ENCODE results near the gene DYNC2I2.
"Not testable (repeated sequence)": the region's sequence is repeated elsewhere in the genome, so short reads cannot be mapped to it uniquely, and the experiment has no call there.

Gene DYNC2I2

DNA sequence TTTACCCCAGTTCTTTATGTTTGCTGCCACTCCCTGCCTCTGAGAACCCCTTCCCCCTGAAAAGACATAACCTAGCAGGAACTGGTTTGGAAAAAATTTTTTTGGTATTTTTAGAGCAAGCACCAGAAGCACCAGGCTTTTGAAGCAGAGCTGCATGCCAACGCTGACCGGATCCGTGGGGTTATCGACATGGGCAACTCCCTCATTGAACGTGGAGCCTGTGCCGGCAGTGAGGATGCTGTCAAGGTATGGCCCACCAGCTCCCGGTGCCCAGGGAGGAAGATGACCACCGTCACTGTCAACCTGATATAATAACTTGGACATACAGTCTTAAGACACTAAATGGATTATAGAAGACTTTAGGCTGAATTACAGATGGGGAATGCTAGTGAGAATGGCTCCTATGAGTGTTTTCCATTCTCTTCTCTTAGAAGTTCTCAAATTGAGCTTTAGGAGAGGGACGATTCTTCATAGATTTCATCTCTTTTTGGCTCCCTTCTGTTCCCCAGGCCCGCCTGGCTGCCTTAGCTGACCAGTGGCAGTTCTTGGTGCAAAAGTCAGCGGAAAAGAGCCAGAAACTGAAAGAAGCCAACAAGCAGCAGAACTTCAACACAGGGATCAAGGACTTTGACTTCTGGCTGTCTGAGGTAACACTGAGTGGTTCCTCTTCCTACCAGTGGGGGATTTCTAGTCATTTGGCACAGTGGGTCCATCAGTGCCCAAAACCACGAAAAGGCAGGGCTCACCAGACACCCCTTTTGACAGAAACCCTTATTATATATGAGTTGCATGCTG is 44.9 kb downstream of the DYNC2I2 start:
- no peak for DNase-seq

DNA sequence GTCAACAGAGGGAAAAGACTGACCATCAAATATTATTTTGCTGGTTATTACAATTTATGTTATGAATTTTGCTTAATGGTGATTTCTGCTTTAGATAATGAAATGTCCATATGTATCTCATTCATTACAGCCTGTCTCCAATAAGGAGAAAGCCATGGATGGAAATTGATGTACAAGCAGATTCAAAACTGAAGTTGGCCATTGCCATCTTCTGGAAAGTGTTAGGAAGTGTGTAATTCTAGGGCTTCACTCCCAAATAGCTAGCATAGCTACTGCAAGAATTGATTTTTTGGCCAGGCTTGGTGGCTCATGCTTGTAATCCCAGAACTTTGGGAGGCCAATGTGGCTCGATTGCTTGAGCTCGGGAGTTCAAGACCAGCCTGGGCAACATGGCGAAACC is 45.8 kb downstream of the DYNC2I2 start:
- no peak for DNase-seq

DNA sequence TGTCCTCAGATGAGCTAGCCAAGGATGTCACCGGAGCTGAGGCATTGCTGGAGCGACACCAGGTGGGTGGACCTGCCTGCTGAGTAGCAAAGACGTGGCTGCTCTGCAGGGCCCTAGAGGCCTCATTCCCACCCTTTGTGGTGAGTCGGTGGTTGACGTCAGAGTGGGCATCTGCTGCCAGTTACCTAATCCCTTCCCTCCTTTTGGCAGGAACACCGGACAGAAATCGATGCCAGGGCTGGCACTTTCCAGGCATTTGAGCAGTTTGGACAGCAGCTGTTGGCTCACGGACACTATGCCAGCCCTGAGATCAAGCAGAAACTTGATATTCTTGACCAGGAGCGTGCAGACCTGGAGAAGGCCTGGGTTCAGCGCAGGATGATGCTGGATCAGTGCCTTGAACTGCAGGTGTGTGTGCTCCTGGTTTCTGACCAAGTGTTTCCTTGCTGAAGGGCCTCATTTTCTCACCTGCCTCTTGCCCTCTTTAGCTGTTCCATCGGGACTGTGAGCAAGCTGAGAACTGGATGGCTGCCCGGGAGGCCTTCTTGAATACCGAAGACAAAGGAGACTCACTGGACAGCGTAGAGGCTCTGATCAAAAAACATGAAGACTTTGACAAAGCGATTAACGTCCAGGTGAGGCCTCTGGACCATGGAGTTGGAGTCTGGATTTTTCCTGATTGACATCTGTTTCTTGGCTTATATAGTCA is 48.9 kb downstream of the DYNC2I2 start:
- peak; percentile 4 for DNase-seq

DNA sequence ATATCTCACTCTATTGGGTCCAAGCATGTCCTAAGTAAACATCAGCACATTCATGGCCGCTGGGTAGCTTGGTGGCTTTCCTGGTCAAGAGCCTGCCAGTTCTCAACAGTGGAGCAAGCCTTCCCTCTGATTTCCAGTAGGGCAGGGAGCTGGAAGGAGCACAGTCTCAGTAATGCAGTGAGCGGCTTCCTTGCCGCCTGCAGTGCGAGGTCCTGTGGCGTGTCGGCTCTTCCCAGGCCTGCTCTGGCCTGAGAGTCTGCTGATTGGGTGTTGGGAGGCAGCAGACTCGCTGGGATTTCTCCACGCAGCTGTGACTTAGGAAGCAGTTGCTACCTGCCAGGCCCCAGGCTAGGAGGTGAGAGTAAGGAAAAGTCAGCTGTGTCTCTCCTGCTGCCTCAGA is 53.0 kb downstream of the DYNC2I2 start:
- DNase-seq: no peak

DNA sequence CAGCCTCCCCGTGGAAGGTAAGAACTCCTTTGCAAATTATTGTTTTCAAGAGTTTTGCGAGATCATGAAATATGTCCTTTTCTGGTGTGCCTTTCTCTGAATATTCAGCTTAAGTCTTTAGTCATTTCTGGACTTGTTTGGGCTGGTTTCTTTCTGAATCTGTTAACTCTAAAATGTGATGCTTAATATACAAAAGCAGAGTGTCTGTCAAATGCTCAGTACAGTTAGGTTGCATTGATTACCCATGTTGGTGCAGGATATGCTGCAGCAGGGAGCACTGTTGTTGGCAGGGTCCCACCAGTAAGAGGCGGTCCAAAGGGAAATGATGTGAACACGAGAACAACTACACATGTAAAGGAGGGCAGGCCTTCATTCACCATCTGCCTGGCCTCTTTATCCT is 56.5 kb downstream of the DYNC2I2 start:
- no peak for DNase-seq

DNA sequence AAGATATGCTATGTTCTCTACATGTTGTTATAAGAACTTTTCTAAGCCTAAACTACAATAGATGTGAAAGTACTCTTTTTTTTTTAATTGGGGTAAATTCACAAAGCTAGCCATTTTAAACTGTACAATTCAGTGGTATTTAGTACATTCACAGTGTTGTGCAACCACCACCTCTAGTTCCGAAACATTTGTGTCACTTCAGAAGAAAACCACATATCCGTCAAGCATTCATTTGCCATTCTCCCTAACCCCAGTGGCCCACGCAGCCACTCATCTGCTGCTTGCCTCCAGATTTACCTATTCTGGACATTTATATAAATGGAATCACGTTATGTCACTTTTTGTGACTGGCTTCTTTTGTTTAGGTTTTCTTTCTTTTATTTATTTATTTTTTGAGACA is 61.2 kb downstream of the DYNC2I2 start:
- DNase-seq: no peak

DNA sequence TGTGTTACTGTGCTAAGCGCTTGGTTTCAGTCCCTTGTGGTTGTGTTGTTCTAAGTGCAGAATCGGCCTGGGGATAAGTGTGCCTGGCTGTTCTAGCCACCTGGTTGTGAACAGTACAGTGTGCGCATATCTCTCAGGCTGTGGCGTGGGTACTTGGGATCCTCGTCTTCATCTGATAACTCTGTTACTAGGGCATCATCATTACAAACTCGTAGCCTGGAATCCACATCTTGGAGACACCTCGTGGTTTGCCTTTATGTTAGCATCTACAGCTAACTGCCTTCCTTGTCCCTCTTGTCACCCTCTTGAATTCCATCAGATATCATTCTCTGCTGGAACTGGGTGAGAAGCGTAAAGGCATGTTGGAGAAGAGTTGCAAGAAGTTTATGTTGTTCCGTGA is 62.8 kb downstream of the DYNC2I2 start:
- no peak for DNase-seq

DNA sequence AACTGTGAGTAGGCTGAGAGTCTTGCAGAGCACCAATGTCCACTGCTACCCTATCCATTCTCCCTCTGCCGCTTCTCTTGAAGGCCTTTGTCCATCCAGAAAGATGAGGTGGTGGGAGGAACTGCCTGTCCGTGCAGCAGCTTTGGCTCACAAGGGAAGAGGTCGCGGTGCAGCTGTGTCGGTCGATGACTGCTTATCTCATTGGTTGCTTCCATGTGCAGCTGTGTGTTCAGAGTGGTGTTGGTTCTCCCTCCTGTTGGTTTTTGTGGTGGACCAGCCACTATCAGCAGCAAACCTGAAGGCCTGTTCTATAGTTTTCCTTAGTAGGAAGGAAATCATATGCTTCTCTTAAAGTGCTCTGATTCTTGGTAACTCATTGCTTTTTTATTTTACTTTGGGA is 63.6 kb downstream of the DYNC2I2 start:
- no peak for DNase-seq

DNA sequence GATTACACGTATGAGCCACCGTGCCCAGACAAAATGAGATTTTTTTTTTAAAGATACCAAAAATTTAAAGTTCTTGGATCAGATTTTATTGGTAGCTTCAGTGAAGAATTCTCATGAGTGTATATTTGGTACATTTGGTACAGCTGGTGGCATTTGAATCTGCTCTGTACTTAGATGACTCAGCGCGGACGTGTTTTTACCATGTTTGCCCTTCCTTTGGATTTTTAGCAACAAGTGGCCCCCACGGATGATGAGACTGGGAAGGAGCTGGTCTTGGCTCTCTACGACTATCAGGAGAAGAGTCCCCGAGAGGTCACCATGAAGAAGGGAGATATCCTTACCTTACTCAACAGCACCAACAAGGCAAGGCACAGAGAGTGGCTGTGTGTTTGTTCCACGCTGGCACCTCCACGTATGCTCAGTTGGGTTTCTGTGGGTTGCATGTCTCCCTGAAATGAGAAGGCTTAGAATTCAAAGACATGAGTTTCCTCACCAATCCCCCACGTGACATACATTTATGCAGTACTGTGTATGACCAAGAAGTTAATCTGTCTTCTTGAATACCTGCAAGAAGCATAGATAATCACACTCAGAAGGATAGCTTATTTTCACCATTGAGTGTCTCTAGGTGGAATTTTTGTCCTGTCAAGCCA is 67.9 kb downstream of the DYNC2I2 start:
- no peak for DNase-seq

DNA sequence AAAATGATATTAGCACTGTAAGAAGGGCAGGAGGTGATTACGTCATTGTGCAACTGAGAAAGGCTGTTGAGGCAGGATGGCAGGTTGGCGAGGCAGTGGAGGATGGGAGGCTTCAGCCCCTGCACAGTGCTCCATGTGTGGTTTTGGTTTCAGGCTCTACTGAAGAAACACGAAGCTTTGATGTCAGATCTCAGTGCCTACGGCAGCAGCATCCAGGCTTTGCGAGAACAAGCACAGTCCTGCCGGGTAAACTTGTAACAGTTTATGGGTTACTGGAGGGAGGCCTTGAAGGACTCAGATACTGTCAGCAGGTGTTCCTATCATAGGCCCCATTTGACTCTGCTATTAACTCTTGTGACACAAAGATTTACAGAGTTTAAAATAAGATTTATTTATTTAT is 69.2 kb downstream of the DYNC2I2 start:
- DNase-seq: no peak

DNA sequence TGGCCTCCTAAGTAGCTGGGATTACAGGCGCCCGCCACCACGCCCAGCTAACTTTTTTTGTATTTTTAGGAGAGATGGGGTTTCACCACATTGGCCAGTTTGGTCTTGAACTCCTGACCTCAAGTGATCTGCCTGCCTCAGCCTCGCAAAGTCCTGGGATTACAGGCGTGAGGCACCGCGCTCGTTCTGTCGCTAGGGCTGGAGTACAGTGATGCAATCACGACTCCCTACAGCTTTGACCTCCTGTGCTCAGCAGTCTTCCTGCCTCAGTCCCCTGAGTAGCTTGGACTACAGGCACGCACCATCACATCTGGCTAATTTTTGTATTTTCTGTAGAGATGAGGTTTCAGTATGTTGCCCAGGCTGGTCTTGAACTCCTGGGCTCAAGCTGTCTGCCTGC is 69.7 kb downstream of the DYNC2I2 start:
- DNase-seq: not testable (repeated sequence)

DNA sequence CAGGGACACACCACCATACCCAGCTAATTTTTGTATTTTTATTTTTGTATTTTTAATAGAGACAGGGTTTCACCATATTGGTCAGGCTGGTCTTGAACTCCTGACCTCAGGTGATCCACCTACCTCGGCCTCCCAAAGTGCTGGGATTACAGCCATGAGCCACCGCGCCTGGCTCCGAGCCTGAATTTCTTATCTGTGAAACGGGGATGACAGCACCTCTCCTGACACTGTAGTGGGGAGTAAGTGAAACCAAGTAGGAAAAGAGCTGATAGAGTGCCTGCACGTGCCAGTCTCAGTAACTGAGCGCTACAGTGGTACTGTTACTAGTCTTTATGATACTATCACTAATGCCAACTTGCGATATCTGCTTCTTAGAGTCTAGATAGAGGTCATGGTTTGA is 71.5 kb downstream of the DYNC2I2 start:
- not testable (repeated sequence) for DNase-seq
